Panc1 (cell line): Measurements from ENCODE around the gene MOB1A. TPM values are rescaled to one million over a fixed set of nuclear protein-coding genes. Genes with fewer than 3 reads are reported as not detected.
"Not testable (repeated sequence)": the region's sequence is repeated elsewhere in the genome, so short reads cannot be mapped to it uniquely, and the experiment has no call there.

ENCODE experiments used
- ATAC-seq: fragments of 200-7000 bp; cut with Tn5 transposase; 2 replicates; pipeline ENCODE4 v1.9.1; 2020; ENCODE audit warnings: mild to moderate bottlenecking, moderate library complexity
- BruUV-seq: library from RNA; stranded (reverse); fragments of 400-500 nt; replicated peaks from 2 replicates; lab custom pipeline; 2021; lab: Mats Ljungman, UMichigan
- CTCF ChIA-PET: fragments of 300-600 bp; sonication (Branson Sonifier 250); formaldehyde crosslinking; loops from one replicate; lab custom pipeline; 2022; ENCODE audit warnings: antibody characterized with exemption; lab: Charles Lee
- POLR2A ChIA-PET: fragments of 300-600 bp; sonication (Branson Sonifier 250); formaldehyde crosslinking; loops from one replicate; lab custom pipeline; 2022; ENCODE audit warnings: antibody characterized with exemption; lab: Charles Lee
- DNase-seq: peaks from one replicate; pipeline ENCODE4 v3.0.0-alpha.2; 2010; ENCODE audit warnings: low read depth, low spot score
- H3K27ac ChIP-seq: 2 replicates; pipeline ENCODE4 v1.5.1; 2011; ENCODE audit warnings: mild to moderate bottlenecking, low read length, inconsistent platforms
- H3K27me3 ChIP-seq: fragments of 200-500 bp; sonication (Bioruptor generic); 2 replicates; pipeline ENCODE4 v1.6.0; 2014; ENCODE audit warnings: low read length, inconsistent platforms; ENCODE audit not compliant: control insufficient read depth, insufficient read depth
- H3K36me3 ChIP-seq: fragments of 200-500 bp; sonication (Bioruptor generic); 2 replicates; pipeline ENCODE4 v1.5.1; 2014; ENCODE audit warnings: inconsistent platforms, mild to moderate bottlenecking, low read length, moderate library complexity; ENCODE audit not compliant: control insufficient read depth, insufficient read depth
- H3K4me1 ChIP-seq: 2 replicates; pipeline ENCODE4 v1.5.1; 2011; ENCODE audit warnings: inconsistent platforms, mild to moderate bottlenecking, low read length, moderate library complexity; ENCODE audit not compliant: control insufficient read depth, insufficient read depth
- H3K4me3 ChIP-seq, 2 experiments: 2 replicates each; pipeline ENCODE4 v1.5.1; 2011 to 2012; ENCODE audit warnings: low read depth in 2 of 2, low read length in 2 of 2, mild to moderate bottlenecking in 2 of 2, inconsistent platforms in 1 of 2, moderate library complexity in 1 of 2
- H3K9me3 ChIP-seq: fragments of 200-500 bp; sonication (Bioruptor generic); 2 replicates; pipeline ENCODE4 v1.5.1; 2014; ENCODE audit warnings: low read depth, mild to moderate bottlenecking, inconsistent platforms, low read length, moderate library complexity; ENCODE audit not compliant: control insufficient read depth, insufficient read depth
- POLR2AphosphoS5 ChIP-seq: IDR thresholded peaks from 2 replicates; pipeline ENCODE4 v1.6.1; 2012; ENCODE audit warnings: mild to moderate bottlenecking, low read depth, low read length, moderate library complexity
- REST ChIP-seq, 2 experiments: IDR thresholded peaks; 2 replicates each; pipeline ENCODE4 v1.6.1; 2011 to 2012; ENCODE audit warnings: low read depth in 2 of 2, control low read depth in 1 of 2, low read length in 1 of 2, mild to moderate bottlenecking in 1 of 2, moderate library complexity in 1 of 2; ENCODE audit not compliant: insufficient read depth in 1 of 2
- SIN3A ChIP-seq: IDR thresholded peaks from 2 replicates; pipeline ENCODE4 v1.6.1; 2012; ENCODE audit warnings: low read depth, mild to moderate bottlenecking, low read length, moderate library complexity, borderline replicate concordance; ENCODE audit not compliant: insufficient read depth
- TCF7L2 ChIP-seq: IDR thresholded peaks from 2 replicates; pipeline ENCODE4 v1.6.1; 2011; ENCODE audit warnings: mild to moderate bottlenecking, low read depth, low read length, inconsistent platforms
- in situ Hi-C: cut with HindIII; loops from 2 replicates; pipeline ENCODE4 v1.10.0; 2016; ENCODE audit warnings: low sequenced_read_pairs, low pct_unique_long_range_greater_than_20kb
- intact Hi-C: fragments of 100-400 bp; cut with micrococcal nuclease; formaldehyde crosslinking; loops from one replicate; pipeline ENCODE4 v1.10.0; 2022; ENCODE audit not compliant: unreplicated experiment
- total RNA-seq: library from RNA; stranded (reverse); gene quantifications from one replicate; pipeline ENCODE4 v1.2.1, GENCODE V29; 2021; ENCODE audit not compliant: unreplicated experiment
- TF ChIP-seq, protein P1 (sequence below): fragments of 450-650 bp; IDR thresholded peaks from 2 replicates; pipeline ENCODE4 v1.5.1; 2017; ENCODE audit warnings: mild to moderate bottlenecking

MOB1A gene
- total RNA-seq, 1 experiment from 2014 or later, result 184 TPM

- no peak for TF ChIP-seq TCF7L2
- TF ChIP-seq, protein P1, sequence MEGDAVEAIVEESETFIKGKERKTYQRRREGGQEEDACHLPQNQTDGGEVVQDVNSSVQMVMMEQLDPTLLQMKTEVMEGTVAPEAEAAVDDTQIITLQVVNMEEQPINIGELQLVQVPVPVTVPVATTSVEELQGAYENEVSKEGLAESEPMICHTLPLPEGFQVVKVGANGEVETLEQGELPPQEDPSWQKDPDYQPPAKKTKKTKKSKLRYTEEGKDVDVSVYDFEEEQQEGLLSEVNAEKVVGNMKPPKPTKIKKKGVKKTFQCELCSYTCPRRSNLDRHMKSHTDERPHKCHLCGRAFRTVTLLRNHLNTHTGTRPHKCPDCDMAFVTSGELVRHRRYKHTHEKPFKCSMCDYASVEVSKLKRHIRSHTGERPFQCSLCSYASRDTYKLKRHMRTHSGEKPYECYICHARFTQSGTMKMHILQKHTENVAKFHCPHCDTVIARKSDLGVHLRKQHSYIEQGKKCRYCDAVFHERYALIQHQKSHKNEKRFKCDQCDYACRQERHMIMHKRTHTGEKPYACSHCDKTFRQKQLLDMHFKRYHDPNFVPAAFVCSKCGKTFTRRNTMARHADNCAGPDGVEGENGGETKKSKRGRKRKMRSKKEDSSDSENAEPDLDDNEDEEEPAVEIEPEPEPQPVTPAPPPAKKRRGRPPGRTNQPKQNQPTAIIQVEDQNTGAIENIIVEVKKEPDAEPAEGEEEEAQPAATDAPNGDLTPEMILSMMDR, result 0 out of 2 replicates have a peak, but pooled peaks have one; percentile 10
- TF ChIP-seq REST (IDR thresholded peaks at IDR 0.05; ENCODE audit: insufficient read depth in 1 of 2, low read depth in 2 of 2, low read length in 1 of 2), result no peak
- TF ChIP-seq POLR2AphosphoS5, result no peak
- TF ChIP-seq SIN3A, result no peak
- CTCF ChIA-PET, result no interaction called here
- ATAC-seq (no peak), DNase-seq (no peak)
- POLR2A ChIA-PET, result no interaction called here
- H3K27ac ChIP-seq, result no peak overlapping the region
- no peak overlapping the region for H3K4me3 ChIP-seq
- intact Hi-C loops (no loop called here), in situ Hi-C loops (no loop called here)
- no TSS peak for BruUV-seq
- H3K27me3 ChIP-seq, result no peaks in the 10 kb centered on the region
- no peaks in the 10 kb centered on the region for H3K9me3 ChIP-seq
- no peaks in the 10 kb centered on the region for H3K36me3 ChIP-seq
- H3K4me1 ChIP-seq, result no peaks in the 10 kb centered on the region
Measured at GRCh38 chr2:74128206-74128605, 50.5 kb downstream of the MOB1A start.

- CTCF ChIA-PET, ATAC-seq, H3K4me1 ChIP-seq, DNase-seq, H3K9me3 ChIP-seq, H3K4me3 ChIP-seq, H3K36me3 ChIP-seq, intact Hi-C loops, in situ Hi-C loops, H3K27ac ChIP-seq, H3K27me3 ChIP-seq, BruUV-seq, POLR2A ChIA-PET: not testable (repeated sequence)
Measured at GRCh38 chr2:74123955-74124354, 54.7 kb downstream of the MOB1A start.

GRCh38 chr2:74121846-74122245, 56.8 kb downstream of the MOB1A start:
- H3K27ac ChIP-seq, H3K9me3 ChIP-seq, H3K4me1 ChIP-seq, CTCF ChIA-PET, BruUV-seq, ATAC-seq, H3K4me3 ChIP-seq, DNase-seq, POLR2A ChIA-PET, H3K27me3 ChIP-seq, intact Hi-C loops, H3K36me3 ChIP-seq, in situ Hi-C loops: not testable (repeated sequence)
